ENCODE measurements around the gene ZNHIT1.

Gene ZNHIT1

DNA sequence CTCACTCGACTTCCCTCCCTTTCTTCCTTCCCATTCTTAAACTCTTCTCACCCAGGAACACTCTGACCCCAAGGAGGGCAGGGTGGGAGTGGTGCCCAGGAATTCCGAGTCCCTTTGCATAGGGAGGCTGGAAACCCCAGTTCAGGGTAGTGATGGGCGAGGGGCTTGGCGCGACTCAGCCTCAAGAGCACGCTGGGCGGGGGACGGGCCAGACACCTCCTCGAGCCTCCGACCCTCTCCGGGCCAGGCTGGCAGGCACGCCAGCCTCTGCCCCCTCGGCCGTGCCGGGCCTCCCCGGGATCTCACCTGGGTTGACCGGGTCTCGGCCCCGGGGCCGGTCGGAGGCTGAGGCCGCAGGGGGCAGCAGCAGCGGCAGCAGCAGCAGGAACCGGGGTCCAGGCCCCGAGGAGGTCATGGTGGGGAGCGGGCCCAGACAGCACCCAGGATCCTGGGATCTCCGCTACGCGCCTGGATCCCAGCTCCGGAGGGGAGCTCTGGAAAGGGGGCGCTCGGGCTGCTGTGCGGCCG, 1.0 kb upstream of the ZNHIT1 start:
- DNase-seq: peak in 7 of 51 donors; percentile 16 to 63 (median 38)

DNA sequence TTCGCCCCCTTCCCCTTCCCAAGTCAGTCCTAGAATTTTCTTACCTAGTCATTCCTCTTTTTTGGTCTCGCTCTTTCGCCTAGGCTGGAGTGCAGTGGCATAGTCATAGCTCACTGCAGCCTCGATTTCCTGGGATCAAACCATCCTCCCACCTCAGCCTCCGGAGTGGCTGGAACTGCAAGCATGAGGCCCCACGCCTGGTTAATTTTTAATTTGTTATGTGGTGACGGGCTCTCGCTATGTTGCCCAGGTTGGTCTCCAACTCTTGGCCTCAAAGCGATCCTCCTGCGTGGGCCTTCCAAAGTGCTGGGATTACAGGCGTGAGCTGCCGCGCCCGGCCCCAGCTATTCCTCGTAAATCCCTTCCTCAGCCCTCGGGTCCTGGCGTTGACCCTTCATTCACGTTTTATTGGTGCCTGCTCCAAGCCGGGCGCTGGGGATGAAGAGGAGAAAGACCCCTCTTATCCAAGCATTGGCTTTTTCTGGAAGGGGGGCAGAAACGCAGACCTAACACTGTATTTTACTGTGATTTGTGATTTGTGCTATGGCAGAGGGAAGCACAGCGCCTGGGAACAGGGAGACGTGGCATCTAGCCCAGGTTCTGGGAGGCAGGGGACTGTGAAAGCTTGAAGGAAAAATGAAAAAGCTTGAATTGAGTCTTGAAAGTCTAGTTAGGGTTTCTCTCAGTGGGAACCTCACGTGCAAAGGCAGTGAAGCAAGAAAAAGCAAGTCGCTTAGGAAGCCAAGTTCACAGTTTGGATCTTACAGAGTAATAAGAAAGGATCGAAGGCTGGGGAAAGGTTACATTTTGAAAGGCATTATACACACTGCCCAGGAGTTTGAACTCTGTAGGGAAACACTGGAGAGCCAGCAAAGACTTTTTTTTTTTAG, 516 bp downstream of the ZNHIT1 start:
- DNase-seq: no peak

DNA sequence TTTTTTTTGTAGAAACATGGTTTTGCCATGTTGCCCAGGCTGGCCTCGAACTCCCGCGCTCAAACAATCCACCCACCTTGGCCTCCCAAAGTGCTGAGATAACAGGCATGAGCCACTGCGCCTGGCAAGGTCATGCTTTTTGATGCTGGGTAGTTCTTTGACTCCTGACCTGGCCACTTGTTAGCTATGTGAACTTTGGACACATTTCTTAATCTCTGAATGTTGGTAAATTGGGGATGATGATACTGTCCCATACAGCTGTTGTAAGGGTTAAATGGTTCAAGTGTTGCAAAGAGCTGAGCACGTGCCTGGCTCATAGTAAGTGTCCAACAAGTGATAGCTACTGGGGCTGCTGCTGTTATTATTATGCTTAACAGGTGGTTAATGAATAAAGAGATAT, 2.3 kb downstream of the ZNHIT1 start:
- DNase-seq: no peak

DNA sequence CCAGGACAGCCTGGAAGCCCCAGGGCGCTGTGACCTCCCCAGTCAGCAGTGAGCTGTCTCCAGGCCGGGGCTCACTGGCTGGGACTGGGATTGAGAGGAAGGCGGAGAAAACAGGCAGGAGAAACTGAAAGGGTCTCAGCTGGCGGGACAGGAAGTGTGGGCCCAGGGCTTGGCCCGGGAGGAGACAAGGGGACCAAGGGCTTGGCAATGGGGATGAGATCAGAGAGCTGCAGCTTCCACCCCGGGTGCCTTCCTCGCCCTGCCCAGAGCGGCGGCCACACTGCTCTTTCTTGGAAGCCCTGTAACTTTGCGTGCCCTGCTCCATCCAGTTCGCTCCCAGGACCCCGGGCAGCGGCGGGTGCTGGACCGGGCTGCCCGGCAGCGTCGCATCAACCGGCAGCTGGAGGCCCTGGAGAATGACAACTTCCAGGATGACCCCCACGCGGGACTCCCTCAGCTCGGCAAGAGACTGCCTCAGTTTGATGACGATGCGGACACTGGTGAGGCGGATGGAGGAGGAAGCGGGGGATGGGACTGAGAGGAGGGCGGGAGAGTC, 4.4 kb downstream of the ZNHIT1 start:
- no peak for DNase-seq

DNA sequence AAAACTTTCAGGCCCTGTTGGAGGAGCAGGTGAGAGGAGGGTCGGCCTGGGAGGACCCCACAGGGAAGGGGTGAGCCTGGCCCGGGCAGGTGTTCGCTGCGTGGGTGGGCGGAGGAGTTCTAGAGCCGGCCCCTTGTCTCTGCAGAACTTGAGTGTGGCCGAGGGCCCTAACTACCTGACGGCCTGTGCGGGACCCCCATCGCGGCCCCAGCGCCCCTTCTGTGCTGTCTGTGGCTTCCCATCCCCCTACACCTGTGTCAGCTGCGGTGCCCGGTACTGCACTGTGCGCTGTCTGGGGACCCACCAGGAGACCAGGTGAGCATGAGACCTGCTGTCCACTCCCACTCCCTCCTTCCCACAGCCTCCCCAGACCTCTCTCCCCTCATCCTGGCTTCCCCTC, 5.6 kb downstream of the ZNHIT1 start:
- DNase-seq: no peak

DNA sequence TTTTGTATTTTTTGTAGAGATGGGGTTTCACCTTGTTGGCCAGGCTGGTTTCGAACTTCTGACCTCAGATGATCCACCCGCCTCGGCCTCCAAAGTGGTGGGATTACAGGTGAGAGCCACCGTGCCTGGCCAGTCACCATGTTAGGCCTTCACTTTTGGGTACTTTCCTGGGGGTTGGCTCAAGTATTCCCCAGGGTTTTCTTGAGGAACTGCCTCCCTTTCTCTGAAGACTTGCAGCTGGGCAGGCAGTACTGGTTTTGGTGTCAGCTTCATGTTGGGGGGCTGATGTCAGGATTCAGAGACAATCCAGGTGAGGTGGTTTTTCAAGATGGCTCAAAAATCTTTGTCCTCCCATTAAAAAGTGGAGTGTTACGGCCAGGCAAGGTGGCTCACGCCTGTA, 7.7 kb downstream of the ZNHIT1 start:
- no peak for DNase-seq

DNA sequence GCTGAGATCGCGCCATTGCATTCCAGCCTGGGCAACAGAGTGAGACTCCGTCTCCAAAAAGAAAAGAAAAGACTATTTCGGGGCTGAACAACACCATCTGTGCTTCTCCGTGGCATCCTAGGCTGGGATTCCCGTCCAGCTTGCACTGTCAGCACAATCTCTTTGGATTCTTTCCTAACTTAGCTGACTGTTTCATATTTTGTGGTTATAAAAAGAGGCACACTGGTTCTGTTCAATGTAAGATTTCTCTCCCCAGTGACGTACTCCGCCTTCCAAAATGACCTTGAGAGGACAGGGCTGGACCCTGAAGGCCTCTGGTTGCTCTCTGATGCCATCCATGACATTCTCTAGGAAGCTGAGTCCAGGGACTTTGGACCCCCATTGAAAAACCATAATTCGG, 8.8 kb downstream of the ZNHIT1 start:
- no peak for DNase-seq

DNA sequence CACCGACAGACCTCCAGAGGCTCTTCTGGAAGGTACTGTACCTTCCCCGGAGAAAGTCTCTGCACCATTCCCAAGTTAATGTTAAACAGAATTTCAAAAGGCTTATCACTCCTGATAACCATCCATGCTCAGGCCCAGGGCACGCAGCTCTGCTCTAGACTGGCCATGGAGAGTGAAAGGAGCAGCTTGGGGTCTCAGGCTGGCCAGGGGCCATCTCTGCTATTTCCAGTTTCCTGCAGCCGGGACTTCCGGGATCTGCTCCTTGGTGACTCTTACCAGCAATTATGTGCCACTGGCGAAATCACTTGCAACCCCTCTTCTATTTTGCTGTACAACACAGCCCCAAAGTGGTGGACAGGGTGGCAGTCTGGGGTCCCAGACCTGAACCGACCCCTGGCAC, 13.7 kb downstream of the ZNHIT1 start:
- no peak for DNase-seq

DNA sequence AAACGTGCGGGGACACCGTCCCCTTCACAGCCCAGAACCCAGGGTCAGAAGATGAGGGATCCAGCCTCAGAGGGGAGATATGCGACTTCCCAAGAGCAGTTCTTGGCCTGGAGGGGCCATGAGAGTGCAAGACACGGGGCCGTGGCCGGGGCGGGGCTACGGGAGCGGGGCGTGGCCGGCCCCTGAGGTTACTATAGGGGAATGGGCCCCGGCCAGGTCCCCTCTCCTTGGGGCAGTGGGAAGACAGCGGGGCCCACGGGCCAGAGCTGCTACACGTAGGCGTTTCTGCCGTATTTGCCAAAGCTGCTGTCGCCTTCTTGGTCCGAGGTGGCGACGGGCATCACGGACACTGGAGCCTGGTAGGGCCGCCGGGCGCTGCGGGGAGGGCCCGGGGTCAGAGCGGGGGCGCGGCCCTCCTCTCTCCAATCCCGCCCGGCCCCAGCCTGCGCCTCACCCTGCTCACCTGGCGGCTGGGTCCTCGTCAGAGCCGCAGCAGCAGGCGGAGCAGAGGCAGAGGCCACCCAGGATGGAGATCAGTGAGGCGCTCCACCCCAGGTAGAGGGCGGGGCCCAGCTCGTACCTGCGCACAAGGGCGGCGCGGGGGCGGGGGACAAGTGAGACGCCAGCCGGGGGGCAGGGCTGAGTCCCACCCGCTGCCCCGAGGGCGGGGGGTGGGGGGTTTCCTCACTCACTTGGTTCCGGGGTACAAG, 14.3 kb downstream of the ZNHIT1 start:
- DNase-seq: peak in 8 of 51 donors; percentile 6 to 54 (median 19)

DNA sequence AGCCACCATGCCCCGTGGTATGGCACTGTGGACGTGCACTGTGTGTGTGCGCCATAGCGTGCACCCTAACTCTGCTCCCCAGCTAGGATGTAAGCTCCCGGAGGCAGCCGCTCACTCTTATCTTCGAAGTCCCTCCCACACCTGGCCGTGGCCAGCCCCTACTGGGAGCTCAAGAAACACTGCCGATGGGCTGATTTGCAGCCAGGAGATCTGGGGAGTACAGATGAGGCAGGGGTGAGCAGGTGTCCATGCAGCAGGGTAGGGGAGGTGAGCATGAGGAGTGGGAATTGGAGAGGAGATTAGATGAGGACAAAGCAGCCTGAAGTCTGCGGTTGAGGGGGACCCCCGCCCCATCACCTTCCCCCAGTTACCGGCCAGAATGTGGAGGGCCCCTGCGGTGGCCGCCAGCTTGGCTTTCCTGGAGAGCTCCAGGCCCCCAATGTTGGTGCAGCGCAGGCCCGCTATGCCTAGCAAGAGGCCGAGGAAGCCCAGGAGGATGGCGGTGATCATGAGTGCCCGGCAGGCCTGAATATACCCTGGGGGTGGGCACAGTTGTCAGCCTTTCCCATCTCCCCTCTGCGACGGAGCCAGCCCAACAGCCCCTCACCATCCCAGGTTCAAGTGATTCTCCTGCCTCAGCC, 16.1 kb downstream of the ZNHIT1 start:
- no peak for DNase-seq

DNA sequence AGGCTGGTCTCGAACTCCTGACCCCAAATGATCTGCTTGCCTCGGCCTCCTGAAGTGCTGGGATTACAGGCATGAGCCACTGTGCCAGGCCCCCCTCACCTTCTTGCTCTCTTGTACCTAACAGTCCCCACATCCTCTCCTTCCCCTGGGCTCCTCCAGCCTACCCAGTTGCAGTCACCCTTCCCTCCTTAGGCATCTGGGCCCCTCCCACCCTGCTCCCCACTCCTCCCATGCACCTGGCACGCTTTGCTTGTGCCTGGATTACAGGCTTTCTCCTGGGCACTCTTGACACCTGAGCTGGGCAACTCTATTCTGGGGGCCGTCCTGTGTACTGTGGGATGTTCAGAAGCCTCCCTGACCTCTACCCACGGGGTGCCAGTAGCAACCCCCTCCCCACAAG, 16.7 kb downstream of the ZNHIT1 start:
- DNase-seq: no peak

DNA sequence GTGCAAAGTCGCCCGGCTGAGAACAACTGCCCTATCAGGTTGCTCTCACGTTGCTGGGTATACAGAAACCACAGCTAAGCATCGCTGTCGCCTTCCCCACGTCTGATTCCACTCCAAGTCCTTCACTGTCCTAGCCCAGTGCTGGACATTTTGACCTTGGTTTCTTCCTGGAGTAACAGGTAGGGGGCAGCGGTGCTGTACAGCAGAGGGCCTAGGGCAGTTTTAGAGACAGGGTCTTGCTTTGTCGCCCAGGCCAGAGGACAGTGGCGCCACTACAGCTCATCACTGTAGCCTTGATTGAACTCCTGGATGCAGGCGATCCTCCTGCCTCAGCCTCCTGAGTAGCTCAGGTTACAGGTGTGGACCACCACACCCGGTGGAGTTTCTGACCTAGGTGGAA, 17.1 kb downstream of the ZNHIT1 start:
- DNase-seq: peak in 3 of 51 donors; percentile 6 to 13 (median 9)

DNA sequence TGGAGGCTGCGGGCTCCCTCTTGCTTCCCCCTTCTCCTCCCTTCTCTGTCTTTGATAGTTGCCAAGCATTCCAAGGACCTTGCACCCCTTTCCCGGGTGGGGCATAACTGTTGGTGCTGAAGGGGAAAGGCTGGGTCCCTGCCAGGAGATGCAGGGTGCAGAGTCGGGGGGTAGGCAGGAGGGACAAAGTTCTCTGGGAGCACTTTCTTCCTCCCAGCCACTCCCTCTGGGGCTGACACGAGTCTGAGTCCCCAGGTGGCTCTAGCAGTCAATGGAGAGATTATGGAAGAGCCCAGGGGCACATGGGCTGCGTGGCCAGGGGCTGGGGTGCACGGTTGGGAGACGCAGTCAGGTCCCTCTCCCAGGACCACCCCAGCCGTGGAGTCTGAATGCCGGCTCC, 17.6 kb downstream of the ZNHIT1 start:
- DNase-seq: no peak

DNA sequence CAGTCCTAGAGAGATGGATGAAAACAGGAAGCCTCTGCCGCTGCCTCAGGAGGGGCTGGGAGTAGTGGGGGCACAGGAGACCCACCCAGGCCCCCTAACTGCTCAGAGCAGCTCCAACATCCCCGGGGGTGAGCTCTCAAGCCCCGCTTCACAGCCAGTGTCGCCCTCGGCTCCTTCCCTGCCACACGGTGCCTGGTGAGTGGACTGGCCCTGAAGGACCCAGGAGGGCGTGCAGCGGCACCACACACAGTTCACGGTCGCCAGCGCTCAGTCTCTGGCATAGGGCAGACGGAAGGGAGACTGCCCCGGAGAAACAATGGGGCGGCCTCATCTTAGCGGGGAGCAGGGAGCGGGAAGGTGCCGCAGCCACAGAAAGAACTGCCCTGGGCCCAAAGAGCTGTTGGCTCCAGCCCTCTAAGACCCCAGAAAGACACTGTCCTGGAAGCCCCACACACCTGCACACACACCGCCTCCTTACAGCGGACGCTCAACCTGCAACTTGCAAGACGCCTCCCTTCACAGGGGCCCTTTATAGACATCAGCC, 18.4 kb downstream of the ZNHIT1 start:
- no peak for DNase-seq

DNA sequence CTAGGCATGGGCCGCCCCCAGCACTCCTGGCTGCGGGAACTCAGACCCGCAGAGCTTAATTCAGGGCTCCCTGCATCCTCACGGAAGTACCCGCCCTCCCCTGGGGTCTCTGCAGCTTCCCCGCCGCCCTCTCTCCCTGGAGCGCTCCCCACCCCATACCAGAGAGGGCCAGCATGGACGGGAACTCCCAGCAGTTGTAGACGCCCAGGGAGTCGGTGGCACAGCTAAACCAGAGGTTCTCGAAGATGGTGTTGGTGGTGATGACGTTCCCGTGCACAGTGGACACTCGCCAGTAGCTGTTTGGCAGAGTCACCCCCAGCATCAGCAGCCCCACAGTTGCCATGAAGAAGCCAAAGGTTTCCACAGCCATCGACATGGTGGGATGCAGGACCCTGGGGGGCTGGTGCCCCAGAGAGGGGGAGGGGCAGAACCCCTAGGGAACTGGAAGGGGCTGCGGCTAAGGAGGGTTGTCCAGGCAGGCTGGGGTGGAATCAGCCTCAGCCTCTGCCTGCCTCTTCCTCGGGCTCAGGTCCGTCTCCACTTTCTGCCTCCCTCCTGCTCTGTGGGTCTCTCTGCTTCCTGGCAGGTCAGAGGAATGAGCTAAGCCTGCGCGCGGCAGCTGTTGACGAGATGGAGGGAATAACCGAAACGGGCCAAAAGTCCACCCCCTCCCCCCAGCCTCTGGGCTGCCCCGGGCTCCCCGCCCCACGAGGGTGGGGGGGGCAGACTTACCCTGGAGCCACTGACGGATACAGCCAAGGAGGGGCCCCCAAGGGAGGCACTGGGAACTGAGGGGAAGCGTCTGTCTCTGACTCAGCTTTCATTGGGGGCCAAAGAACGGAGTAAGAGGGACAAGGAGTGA, 19.5 kb downstream of the ZNHIT1 start, which contains the start of gene CLDN15:
CLDN15 (minus strand) TSS at position 597 of the 862 bp plus-strand sequence; CDS start at position 376, 221 bp downstream.
- peak in 10 of 51 donors; percentile 7 to 41 (median 21) for DNase-seq

DNA sequence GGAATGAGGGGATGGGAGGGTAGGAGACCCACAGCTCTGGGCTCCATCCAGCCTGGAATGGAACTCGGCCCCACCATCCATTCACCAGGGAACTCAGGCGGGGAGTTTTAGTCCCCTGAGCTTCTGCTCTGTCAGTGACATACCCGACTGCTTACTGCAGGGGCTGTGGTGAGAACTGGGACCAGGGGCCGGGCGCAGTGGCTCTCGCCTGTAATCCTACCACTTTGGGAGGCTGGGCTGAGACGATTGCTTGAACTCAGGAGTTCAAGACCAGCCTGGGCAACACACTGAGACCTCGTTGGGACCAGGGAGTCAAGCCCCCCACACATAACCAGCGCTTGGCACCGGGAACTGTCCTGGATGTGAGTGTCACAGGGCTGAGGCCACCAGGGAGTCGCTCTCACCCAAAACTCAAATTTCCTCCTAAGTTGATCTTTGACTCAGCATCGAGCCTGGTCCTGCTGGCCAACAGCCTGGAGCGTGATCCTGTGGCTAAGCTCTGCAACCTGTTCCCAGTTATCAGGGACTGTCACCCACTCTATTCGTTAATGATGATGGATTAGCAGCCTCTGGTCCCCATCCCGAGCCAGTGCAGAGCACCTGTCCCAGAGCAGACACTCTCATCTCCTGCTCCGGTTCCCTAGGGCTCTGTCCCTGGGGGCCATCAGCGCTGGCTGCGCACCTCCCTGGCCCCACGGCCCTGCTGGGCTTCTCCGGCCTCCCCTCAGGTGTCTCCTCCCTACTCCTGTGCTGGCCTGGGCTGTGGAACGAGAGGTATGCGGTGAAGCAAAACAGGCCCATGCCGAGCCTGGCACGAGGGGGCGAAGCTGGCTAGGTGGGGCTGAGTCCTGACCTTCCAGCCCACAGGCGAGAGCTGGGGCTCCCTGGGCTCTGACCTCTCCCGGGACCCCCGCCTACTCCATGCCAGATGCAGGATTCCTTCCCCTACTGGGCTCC, 20.5 kb downstream of the ZNHIT1 start:
- no peak for DNase-seq

DNA sequence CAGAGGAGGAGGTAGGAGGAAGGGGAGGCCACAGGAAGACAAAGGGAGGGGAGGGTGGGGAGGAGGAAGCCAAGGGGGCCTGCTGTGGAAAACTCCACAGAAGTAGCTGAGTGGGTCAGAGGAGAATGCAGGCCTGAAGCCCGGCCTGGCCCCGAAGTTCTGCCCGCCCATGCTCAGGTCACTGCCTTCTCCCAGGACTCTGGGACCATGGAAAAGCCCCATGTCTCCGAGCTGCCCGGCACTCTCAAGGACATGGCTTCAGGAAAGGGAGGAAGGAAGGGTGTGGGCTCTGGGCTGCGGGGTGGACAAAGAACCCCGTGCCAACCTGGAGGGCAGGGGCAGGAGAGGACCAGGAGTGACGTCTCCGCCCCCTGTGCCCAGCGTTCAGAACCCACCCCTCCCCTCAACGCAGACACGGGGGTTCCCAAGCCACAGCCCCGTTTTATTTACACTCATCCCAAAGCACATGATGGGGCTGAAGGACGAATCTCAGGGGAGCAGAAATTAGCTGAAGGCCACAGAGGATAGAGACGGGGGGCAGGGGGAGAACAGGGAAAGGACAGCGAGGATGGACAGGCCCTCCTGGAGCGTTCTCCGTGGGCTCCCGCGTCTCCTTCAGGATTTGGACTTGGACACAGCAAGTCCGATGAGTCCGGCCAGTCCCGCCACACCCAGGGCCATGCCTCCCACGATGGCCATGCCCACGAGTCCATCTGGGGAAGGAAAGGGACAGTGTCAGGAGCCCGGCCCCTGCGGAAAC, 21.4 kb downstream of the ZNHIT1 start:
- no peak for DNase-seq

DNA sequence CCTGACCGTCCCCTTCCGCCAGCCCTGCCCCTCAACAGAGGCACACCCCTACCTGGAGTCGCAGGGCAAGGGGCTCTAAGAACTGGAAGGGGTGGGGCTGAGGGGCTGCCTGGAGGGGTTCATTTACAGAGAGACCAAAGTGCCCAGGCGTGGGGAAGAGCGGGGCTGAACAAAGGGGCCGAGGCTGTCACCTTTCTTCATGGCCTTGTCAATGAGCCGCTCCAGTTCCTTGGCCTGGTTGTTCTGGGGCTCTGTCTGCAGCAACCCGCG, 21.9 kb downstream of the ZNHIT1 start:
- DNase-seq: no peak

All from hypothalamus (tissue), 51 donors.